ENCODE measurements around the gene AHNAK.

DNA sequence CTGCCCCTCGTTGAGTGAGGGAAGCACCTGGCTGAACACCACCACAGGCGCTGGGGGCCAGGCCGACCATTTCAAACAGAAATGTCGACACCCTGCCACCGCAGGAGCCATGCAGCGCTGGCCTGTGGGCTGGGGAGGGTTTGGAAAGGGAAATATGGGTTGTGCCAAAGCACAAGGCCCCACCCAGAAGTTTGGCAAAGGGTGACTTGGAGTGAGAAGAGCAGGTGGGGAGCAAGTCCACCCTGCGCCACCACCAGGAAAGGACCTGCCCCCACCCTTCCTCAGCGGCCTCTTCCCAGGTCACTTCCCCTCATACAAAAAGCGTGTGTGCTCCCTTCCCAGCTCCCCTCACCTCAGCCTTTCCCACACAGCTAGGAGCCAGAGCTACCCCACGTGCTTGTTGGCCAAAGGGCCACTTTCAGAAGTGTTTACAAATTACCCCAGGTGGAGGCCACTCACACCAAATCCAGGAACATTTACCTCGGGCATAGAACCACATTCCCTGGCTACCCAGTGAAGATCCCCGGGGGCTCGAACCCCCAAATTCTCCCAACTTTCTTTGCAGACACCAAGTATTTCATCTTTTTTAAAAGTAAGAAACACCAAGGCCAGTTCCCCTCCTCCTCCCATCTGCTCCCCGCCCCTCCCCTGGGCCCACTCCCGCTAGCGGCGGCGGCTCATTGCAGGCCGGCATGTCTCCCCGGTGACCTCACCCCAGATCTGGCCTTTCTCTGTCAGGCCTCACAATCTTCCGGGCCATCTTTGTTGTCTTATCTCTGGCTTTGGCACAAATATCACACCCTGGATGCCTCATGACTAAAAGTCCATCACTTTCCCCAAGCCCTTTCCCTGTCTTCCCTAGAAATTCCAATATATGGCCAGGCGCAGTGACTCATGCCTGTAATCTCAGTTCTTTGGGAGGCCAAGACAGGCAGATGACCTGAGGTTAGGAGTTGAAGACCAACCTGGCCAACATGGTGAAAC lies 148.3 kb downstream of the AHNAK start:
- TF ChIP-seq, protein P1, sequence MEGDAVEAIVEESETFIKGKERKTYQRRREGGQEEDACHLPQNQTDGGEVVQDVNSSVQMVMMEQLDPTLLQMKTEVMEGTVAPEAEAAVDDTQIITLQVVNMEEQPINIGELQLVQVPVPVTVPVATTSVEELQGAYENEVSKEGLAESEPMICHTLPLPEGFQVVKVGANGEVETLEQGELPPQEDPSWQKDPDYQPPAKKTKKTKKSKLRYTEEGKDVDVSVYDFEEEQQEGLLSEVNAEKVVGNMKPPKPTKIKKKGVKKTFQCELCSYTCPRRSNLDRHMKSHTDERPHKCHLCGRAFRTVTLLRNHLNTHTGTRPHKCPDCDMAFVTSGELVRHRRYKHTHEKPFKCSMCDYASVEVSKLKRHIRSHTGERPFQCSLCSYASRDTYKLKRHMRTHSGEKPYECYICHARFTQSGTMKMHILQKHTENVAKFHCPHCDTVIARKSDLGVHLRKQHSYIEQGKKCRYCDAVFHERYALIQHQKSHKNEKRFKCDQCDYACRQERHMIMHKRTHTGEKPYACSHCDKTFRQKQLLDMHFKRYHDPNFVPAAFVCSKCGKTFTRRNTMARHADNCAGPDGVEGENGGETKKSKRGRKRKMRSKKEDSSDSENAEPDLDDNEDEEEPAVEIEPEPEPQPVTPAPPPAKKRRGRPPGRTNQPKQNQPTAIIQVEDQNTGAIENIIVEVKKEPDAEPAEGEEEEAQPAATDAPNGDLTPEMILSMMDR (IDR thresholded peaks at IDR 0.05; ENCODE audit: low read length), result no peak
- no peak for TF ChIP-seq EZH2 (IDR thresholded peaks at IDR 0.05; ENCODE audit: borderline replicate concordance, low read length)
